K562 (cell line): ENCODE data around the gene GREB1. TPM values are rescaled to one million over a fixed set of nuclear protein-coding genes. Genes with fewer than 3 reads are reported as not detected.
"Not testable (repeated sequence)": the region's sequence is repeated elsewhere in the genome, so short reads cannot be mapped to it uniquely, and the experiment has no call there.

Experiments
- ATAC-seq: fragments of 200-7000 bp; cut with Tn5 transposase; 3 replicates; pipeline ENCODE4 v1.9.1; 2020; ENCODE audit warnings: moderate library complexity
- BruUV-seq: library from RNA; stranded (reverse); fragments of 400-500 nt; replicated peaks from 2 replicates; lab custom pipeline; 2021; lab: Mats Ljungman, UMichigan
- CTCF ChIA-PET: fragments of 300-600 bp; formaldehyde crosslinking; extraction: SDS; loops from one replicate; lab custom pipeline; 2021; ENCODE audit warnings: low intra/inter-chr PET ratio; lab: Yijun Ruan, JAX
- POLR2A ChIA-PET: fragments of 300-600, 350-650 bp; sonication (Branson Sonifier 250); formaldehyde crosslinking; extraction: SDS; loops from one replicate; lab custom pipeline; 2021; ENCODE audit warnings: antibody characterized with exemption, inconsistent platforms; lab: Yijun Ruan, JAX
- DNase-seq, 4 experiments: peaks; one replicate each; pipeline versions ENCODE4 v3.0.0 to v3.0.0-alpha.2; 2011 to 2018; ENCODE audit warnings: low spot score in 3 of 4, mixed read lengths in 3 of 4; ENCODE audit errors: extremely low read depth in 1 of 4
- FAIRE-seq: peaks from 2 replicates; lab custom pipeline; 2011; peaks lifted over from hg19 to GRCh38; lab: Jason Lieb, UNC
- H2AFZ ChIP-seq: 2 replicates; pipeline ENCODE4 v1.6.0; 2011; ENCODE audit warnings: low read depth, low read length, control low read depth, inconsistent platforms
- H3K27ac ChIP-seq: fragments of 200-600 bp; 3 replicates; pipeline ENCODE4 v1.8.0; 2011; ENCODE audit warnings: low read depth, mild to moderate bottlenecking, control low read depth, inconsistent platforms, low read length, moderate library complexity, mixed read lengths; ENCODE audit errors: extremely low read depth
- H3K27me3 ChIP-seq, 2 experiments: fragments of 300-600 bp in 1 of 2; 2 replicates in 1 of 2; 3 replicates in 1 of 2; pipeline versions ENCODE4 v1.6.0 to v1.8.0; 2011; ENCODE audit warnings: inconsistent platforms in 2 of 2, low read length in 2 of 2, mild to moderate bottlenecking in 1 of 2, mixed read lengths in 1 of 2, moderate library complexity in 1 of 2; ENCODE audit not compliant: control insufficient read depth in 2 of 2, insufficient read depth in 2 of 2
- H3K36me3 ChIP-seq: fragments of 300-600 bp; 3 replicates; pipeline ENCODE4 v1.8.0; 2011; ENCODE audit warnings: mild to moderate bottlenecking, low read length, inconsistent platforms; ENCODE audit not compliant: control insufficient read depth, insufficient read depth
- H3K4me1 ChIP-seq, 2 experiments: fragments of 200-600 bp in 1 of 2; replicated peaks in 1 of 2; 2 replicates in 1 of 2; 3 replicates in 1 of 2; pipeline versions ENCODE4 v1.5.1 to v1.8.0; 2011; ENCODE audit warnings: inconsistent platforms in 2 of 2, low read length in 2 of 2, mild to moderate bottlenecking in 1 of 2, mixed read lengths in 1 of 2, moderate library complexity in 1 of 2; ENCODE audit not compliant: control insufficient read depth in 2 of 2, insufficient read depth in 2 of 2
- H3K4me2 ChIP-seq: 2 replicates; pipeline ENCODE4 v1.6.1; 2011; ENCODE audit warnings: low read length, control low read depth, inconsistent platforms, mixed read lengths; ENCODE audit not compliant: insufficient read depth
- H3K4me3 ChIP-seq: fragments of 200-600 bp; sonication (generic), shearing (Covaris generic); 2 replicates; pipeline ENCODE4 v1.5.1; 2016; ENCODE audit warnings: control low read depth, inconsistent platforms
- H3K79me2 ChIP-seq: fragments of 200-600 bp; 3 replicates; pipeline ENCODE4 v1.8.0; 2011; ENCODE audit warnings: low read length, inconsistent platforms; ENCODE audit not compliant: control insufficient read depth, insufficient read depth
- H3K9ac ChIP-seq, 2 experiments: 2 replicates each; pipeline versions ENCODE4 v1.6.0 to v1.6.1; 2011; ENCODE audit warnings: low read depth in 2 of 2, low read length in 2 of 2, control low read depth in 1 of 2, inconsistent platforms in 1 of 2, mild to moderate bottlenecking in 1 of 2, mixed read lengths in 1 of 2; ENCODE audit not compliant: insufficient read depth in 1 of 2
- H3K9me1 ChIP-seq: one replicate; pipeline ENCODE4 v1.6.0; 2011; ENCODE audit warnings: inconsistent platforms, mild to moderate bottlenecking, low read length, moderate library complexity; ENCODE audit not compliant: control insufficient read depth, insufficient read depth
- H3K9me3 ChIP-seq: replicated peaks from 2 replicates; pipeline ENCODE4 v1.5.1; 2011; ENCODE audit warnings: low read depth, low read length, inconsistent platforms; ENCODE audit not compliant: control insufficient read depth, insufficient read depth
- H4K20me1 ChIP-seq: replicated peaks from 2 replicates; pipeline ENCODE4 v1.6.1; 2011; ENCODE audit warnings: low read length, inconsistent platforms, mixed read lengths; ENCODE audit not compliant: control insufficient read depth, insufficient read depth
- ARHGAP35 ChIP-seq: fragments of 450-650 bp; IDR thresholded peaks from 2 replicates; pipeline ENCODE4 v1.6.1; 2018; ENCODE audit not compliant: partially characterized antibody
- ARID2 ChIP-seq: fragments of 450-650 bp; IDR thresholded peaks from 2 replicates; pipeline ENCODE4 v1.6.1; 2017; ENCODE audit warnings: antibody characterized with exemption, mild to moderate bottlenecking
- ATF1 ChIP-seq, 2 experiments: fragments of 450-650 bp in 1 of 2; IDR thresholded peaks; 2 replicates each; pipeline ENCODE4 v1.6.1; 2016; ENCODE audit warnings: missing compliant biosample characterization in 1 of 2, missing genetic modification characterization in 1 of 2
- CBX3 ChIP-seq, 2 experiments: IDR thresholded peaks; 1 replicate in 1 of 2; 2 replicates in 1 of 2; pipeline ENCODE4 v1.6.1; 2012; ENCODE audit warnings: inconsistent platforms in 2 of 2, low read length in 2 of 2, borderline replicate concordance in 1 of 2, control low read depth in 1 of 2
- CBX5 ChIP-seq: IDR thresholded peaks from 2 replicates; pipeline ENCODE4 v1.6.1; 2014; ENCODE audit warnings: low read depth, borderline replicate concordance
- CREM ChIP-seq: IDR thresholded peaks from 2 replicates; pipeline ENCODE4 v1.6.1; 2014; ENCODE audit warnings: antibody characterized with exemption, low read depth
- HOXB6 ChIP-seq: fragments of 250-450 bp; sonication (Bioruptor Pico); IDR thresholded peaks from 2 replicates; pipeline ENCODE4 v1.5.1; 2022; ENCODE audit warnings: mild to moderate bottlenecking, borderline replicate concordance
- SPI1 ChIP-seq: IDR thresholded peaks from 2 replicates; pipeline ENCODE4 v1.6.1; 2011; ENCODE audit warnings: low read depth, low read length, control low read depth, borderline replicate concordance
- TRIM24 ChIP-seq, 2 experiments: fragments of 450-650 bp; IDR thresholded peaks; 2 replicates each; pipeline ENCODE4 v1.6.1; 2016
- TRIM28 ChIP-seq: fragments of 450-650 bp; IDR thresholded peaks from 2 replicates; pipeline ENCODE4 v1.6.1; 2017
- WGBS: fragments of 100-300 bp; shearing (Covaris generic); methylation state at CpG from one replicate; pipeline ENCODE4 v1.1.6; 2016; ENCODE audit warnings: low coverage, mixed read lengths; ENCODE audit not compliant: insufficient coverage; ENCODE audit errors: missing lambda C conversion rate; 5-methylcytosine and 5-hydroxymethylcytosine counted together
- in situ Hi-C: fragments of 300-500 bp; cut with MboI; formaldehyde crosslinking; loops from 4 replicates; pipeline ENCODE4 v1.15.0; 2018; ENCODE audit warnings: inconsistent platforms, mixed read lengths
- intact Hi-C: fragments of 100-400 bp; cut with micrococcal nuclease; formaldehyde crosslinking; loops from 2 replicates; pipeline ENCODE4 v1.14.2; 2022
- polyA plus RNA-seq, 8 experiments: library from polyadenylated mRNA; depleted of rRNA in 4 of 8; stranded (reverse) in 5 of 8; unstranded in 3 of 8; fragments of >200 nt; fragmentation: Nextera tagmentation in 2 of 8; fragmentation: Illumina TruSeq in 1 of 8; extraction: Ambion mirVana in 2 of 8; extraction: Trizol in 1 of 8; gene quantifications; 2 replicates each; pipeline versions ENCODE4 v1.2.1 to v1.2.3, GENCODE V29; 2011 to 2014; ENCODE audit warnings: inconsistent platforms in 1 of 8, missing spikeins in 1 of 8
- total RNA-seq, 7 experiments: library from RNA; depleted of rRNA in 6 of 7; stranded (reverse); fragments of >200 nt in 6 of 7; fragmentation: Illumina TruSeq in 2 of 7; extraction: Trizol in 2 of 7; gene quantifications; 2 replicates each; pipeline versions ENCODE4 v1.2.1 to v1.2.3, GENCODE V29; 2011 to 2021; ENCODE audit warnings: low replicate concordance in 1 of 7
- TF ChIP-seq, protein P1 (sequence below): sonication (generic); formaldehyde crosslinking; IDR thresholded peaks from 2 replicates; pipeline ENCODE4 v1.8.0; 2022; ENCODE audit warnings: missing genetic modification reagents, mild to moderate bottlenecking, borderline replicate concordance

The GREB1 gene
- total and polyA plus RNA-seq, 9 of the 15 experiments (the other 6 are each of a cell fraction or from before 2014, with no cell fraction given): 0.04 to 0.86 (median 0.10) TPM; not detected in 1

DNA sequence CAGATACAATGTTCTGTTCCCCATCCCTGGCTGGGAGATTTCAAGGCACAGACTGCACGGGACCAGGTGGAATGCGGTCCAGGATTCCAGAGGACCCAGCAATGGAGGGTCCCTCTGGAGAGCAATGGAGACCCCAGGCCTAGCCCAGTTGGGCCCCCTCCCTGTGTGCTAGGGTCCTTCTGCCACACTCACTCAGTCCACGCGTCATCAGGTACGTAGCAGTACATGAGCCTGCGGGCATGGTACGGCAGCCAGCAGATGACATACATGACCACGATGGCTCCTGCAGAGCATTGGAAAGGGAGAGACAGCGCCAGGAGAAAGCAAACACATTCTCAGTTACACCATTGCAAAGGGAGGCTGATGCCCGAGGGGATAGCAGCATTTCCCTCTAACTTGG is 126.0 kb downstream of the GREB1 start:
- TF ChIP-seq TRIM28: peak; percentile 74; the same call in 1 of the 2 replicates
- TF ChIP-seq HOXB6 (CRISPR knock-in tag): no peak
- TF ChIP-seq TRIM24 (IDR thresholded peaks at IDR 0.05): 0 out of 4 replicates have a peak, but pooled peaks of 1 of the 2 experiments have one; percentile 30
- peak; percentile 94 for TF ChIP-seq CBX5
- TF ChIP-seq ATF1 (CRISPR knock-in tag; IDR thresholded peaks at IDR 0.05): no peak
- no peak for TF ChIP-seq ATF1 (tag; IDR thresholded peaks at IDR 0.05)
- peak in 1 of 2 experiments; percentile 95; a peak in 2 of 3 replicates for TF ChIP-seq CBX3 (IDR thresholded peaks at IDR 0.05; ENCODE audit: borderline replicate concordance in 1 of 2, low read length in 2 of 2)
- TF ChIP-seq ARID2: no peak
- TF ChIP-seq ARHGAP35: no peak
- TF ChIP-seq, protein P1, sequence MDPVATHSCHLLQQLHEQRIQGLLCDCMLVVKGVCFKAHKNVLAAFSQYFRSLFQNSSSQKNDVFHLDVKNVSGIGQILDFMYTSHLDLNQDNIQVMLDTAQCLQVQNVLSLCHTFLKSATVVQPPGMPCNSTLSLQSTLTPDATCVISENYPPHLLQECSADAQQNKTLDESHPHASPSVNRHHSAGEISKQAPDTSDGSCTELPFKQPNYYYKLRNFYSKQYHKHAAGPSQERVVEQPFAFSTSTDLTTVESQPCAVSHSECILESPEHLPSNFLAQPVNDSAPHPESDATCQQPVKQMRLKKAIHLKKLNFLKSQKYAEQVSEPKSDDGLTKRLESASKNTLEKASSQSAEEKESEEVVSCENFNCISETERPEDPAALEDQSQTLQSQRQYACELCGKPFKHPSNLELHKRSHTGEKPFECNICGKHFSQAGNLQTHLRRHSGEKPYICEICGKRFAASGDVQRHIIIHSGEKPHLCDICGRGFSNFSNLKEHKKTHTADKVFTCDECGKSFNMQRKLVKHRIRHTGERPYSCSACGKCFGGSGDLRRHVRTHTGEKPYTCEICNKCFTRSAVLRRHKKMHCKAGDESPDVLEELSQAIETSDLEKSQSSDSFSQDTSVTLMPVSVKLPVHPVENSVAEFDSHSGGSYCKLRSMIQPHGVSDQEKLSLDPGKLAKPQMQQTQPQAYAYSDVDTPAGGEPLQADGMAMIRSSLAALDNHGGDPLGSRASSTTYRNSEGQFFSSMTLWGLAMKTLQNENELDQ: no peak
- TF ChIP-seq SPI1: no peak
- peak; percentile 42; the same call in 1 of the 2 replicates for TF ChIP-seq CREM
- TF ChIP-seq, all 486 proteins: peak for 5
- no peaks in the 10 kb centered on the region for H3K79me2 ChIP-seq
- H3K36me3 ChIP-seq: no peaks in the 10 kb centered on the region
- no peaks in the 10 kb centered on the region for H4K20me1 ChIP-seq
- intact Hi-C loops: no loop called here
- H3K4me1 ChIP-seq: peaks cover 10 to 12% of the 10 kb centered on the region in 2 experiments; a peak in 4 of 5 replicates
- H3K4me2 ChIP-seq: no peak overlapping the region
- H3K9me1 ChIP-seq: no peaks in the 10 kb centered on the region
- H3K9me3 ChIP-seq: peaks cover 4% of the 10 kb centered on the region; the same call in 1 of the 2 replicates
- FAIRE-seq (no peak), DNase-seq (no peak), ATAC-seq (no peak)
- CTCF ChIA-PET: no interaction called here
- BruUV-seq: no TSS peak
- POLR2A ChIA-PET: no interaction called here
- no peak overlapping the region for H3K27ac ChIP-seq
- WGBS: 14% methylated on average over 9 of the region's 10 CpGs
- H3K9ac ChIP-seq: no peak overlapping the region
- H3K27me3 ChIP-seq: peaks cover 19 to 68% of the 10 kb centered on the region in 2 experiments; a peak in 4 of 5 replicates
- in situ Hi-C loops: no loop called here
- H2AFZ ChIP-seq: no peak overlapping the region
- no peak overlapping the region for H3K4me3 ChIP-seq

DNA sequence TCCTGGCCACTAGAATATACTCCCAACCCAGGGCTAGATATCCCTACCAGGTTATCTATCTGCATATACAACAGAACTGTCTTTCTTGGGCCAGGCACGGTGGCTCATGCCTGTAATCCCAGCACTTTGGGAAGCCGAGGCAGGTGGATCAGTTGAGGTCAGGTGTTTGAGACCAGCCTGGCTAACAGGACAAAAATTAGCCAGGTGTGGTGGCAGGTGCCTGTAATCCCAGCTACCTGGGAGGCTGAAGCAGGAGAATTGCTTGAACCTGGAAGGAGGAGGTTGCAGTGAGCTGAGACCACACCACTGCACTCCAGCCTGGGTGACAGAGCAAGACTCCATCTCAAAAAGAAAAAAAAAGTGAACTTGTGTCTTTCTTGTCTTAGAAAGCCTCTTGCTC is 126.6 kb downstream of the GREB1 start:
- WGBS: 0% methylated on average over 2 of the region's 2 CpGs
- Histone ChIP-seq H3K27me3 (peaks cover 23 to 68% of the 10 kb centered on the region in 2 experiments; a peak in 4 of 5 replicates), H3K4me1 (peaks cover 10 to 12% of the 10 kb centered on the region in 2 experiments; a peak in 4 of 5 replicates)
- BruUV-seq, ATAC-seq, H3K4me2 ChIP-seq, H3K9me1 ChIP-seq, H3K27ac ChIP-seq, CTCF ChIA-PET, H4K20me1 ChIP-seq, H3K79me2 ChIP-seq, H3K9me3 ChIP-seq, H3K36me3 ChIP-seq, H3K9ac ChIP-seq, POLR2A ChIA-PET, DNase-seq, H2AFZ ChIP-seq, FAIRE-seq, H3K4me3 ChIP-seq, intact Hi-C loops, in situ Hi-C loops: not testable (repeated sequence)
